ENCODE measurements around the gene PIEZO2. TPM values are rescaled to one million over a fixed set of nuclear protein-coding genes. Genes with fewer than 3 reads are reported as not detected.

Gene PIEZO2
- total and polyA plus RNA-seq, 2 of the 8 experiments (the other 6 are each of a cell fraction or from before 2014, with no cell fraction given), result 4.7 to 16.5 TPM

GRCh38 chr18:10797896-10798295 lies 351.5 kb downstream of the PIEZO2 start:
- CTCF ChIA-PET (ENCODE audit: partially characterized antibody), result interaction anchor here (1.1 to 4.6 kb wide), 3 partner anchors 11 to 356 kb away, joined by 3 to 28 read pairs (median 3); no protein-coding TSS in a partner anchor
- peaks cover 0 to 8% (median 4%) of the 10 kb centered on the region in 4 experiments; a peak in 4 of 7 replicates for H3K4me1 ChIP-seq (replicated peaks in 1 of 4; ENCODE audit: control insufficient read depth in 3 of 4, insufficient read depth in 4 of 4, low read length in 3 of 4)
- H2BK5ac ChIP-seq (ENCODE audit: low read depth, low read length), result no peak overlapping the region
- H2BK20ac ChIP-seq (ENCODE audit: low read length), result no peak overlapping the region
- H3K56ac ChIP-seq (replicated peaks; ENCODE audit: insufficient read length, low read depth, low read length), result no peak overlapping the region
- no peak overlapping the region for H2AFZ ChIP-seq (ENCODE audit: low read length)
- no peak overlapping the region for H3K4ac ChIP-seq (replicated peaks; ENCODE audit: insufficient read length, low read depth, low read length)
- H3K23me2 ChIP-seq (ENCODE audit: low read depth, low read length), result no peaks in the 10 kb centered on the region
- FAIRE-seq (no peak), DNase-seq (ENCODE audit: low read depth in 1 of 2, low spot score in 2 of 2) (no peak)
- 0 out of 2 replicates have a peak overlapping the region, but pooled peaks have one; percentile 55 for H2BK12ac ChIP-seq (ENCODE audit: low read depth, low read length)
- H3K27me3 ChIP-seq (replicated peaks in 1 of 4; ENCODE audit: control insufficient read depth in 3 of 4, extremely low read depth in 1 of 4, insufficient read depth in 3 of 4, low read length in 3 of 4), result no peaks in the 10 kb centered on the region
- no peaks in the 10 kb centered on the region for H4K20me1 ChIP-seq (replicated peaks in 1 of 2; ENCODE audit: control insufficient read depth in 1 of 2, insufficient read depth in 2 of 2, low read length in 2 of 2)
- no peaks in the 10 kb centered on the region for H3K79me1 ChIP-seq (ENCODE audit: low read depth, low read length)
- no peak overlapping the region for H3K9ac ChIP-seq (replicated peaks in 1 of 4; ENCODE audit: extremely low read depth in 1 of 4, low read depth in 3 of 4, low read length in 3 of 4)
- H3K18ac ChIP-seq (ENCODE audit: extremely low read depth, low read length), result no peak overlapping the region
- no peak overlapping the region for H4K91ac ChIP-seq (replicated peaks; ENCODE audit: insufficient read length, low read length)
- no peak overlapping the region for H3K23ac ChIP-seq (ENCODE audit: insufficient read length)
- no peak overlapping the region for H3K4me2 ChIP-seq (ENCODE audit: insufficient read depth in 1 of 2, low read depth in 2 of 2, low read length in 2 of 2)
- no peak overlapping the region for H2BK15ac ChIP-seq (ENCODE audit: low read length)
- H4K8ac ChIP-seq (ENCODE audit: extremely low read depth, insufficient read depth, low read length), result no peak overlapping the region
- no peaks in the 10 kb centered on the region for H3K9me3 ChIP-seq (ENCODE audit: insufficient read depth in 2 of 2, low read depth in 1 of 2, low read length in 1 of 2)
- POLR2A ChIA-PET (ENCODE audit: partially characterized antibody), result interaction anchor here (0.6 to 1.1 kb wide), 2 partner anchors 9 to 832 kb away, joined by 3 read pairs; no protein-coding TSS in a partner anchor
- no peak overlapping the region for H3K4me3 ChIP-seq (ENCODE audit: extremely low read depth in 1 of 4, insufficient read depth in 2 of 4, low read depth in 3 of 4, low read length in 4 of 4)
- H3K36me3 ChIP-seq (ENCODE audit: control insufficient read depth in 2 of 4, insufficient read depth in 4 of 4, low read length in 3 of 4), result no peaks in the 10 kb centered on the region
- 82% methylated on average over 1 of the region's 1 CpG; no CpG with 5 or more reads in 1 of the 2 experiments for WGBS, 2 experiments (ENCODE audit: extremely low coverage in 1 of 2, insufficient coverage in 1 of 2, insufficient read length in 1 of 2, insufficient replicate concordance in 2 of 2, low coverage in 1 of 2, low lambda C conversion rate in 2 of 2, missing lambda C conversion rate in 1 of 2)
- H4K5ac ChIP-seq (ENCODE audit: insufficient read length, low read depth, low read length), result no peak overlapping the region
- H3K27ac ChIP-seq (ENCODE audit: low read depth, low read length), result no peak overlapping the region
- no peaks in the 10 kb centered on the region for H3K79me2 ChIP-seq (ENCODE audit: control insufficient read depth in 1 of 2, insufficient read depth in 2 of 2, low read length in 2 of 2)
- 0 out of 2 replicates have a peak overlapping the region, but pooled peaks have one; percentile 42 for H2AK5ac ChIP-seq (ENCODE audit: low read depth, low read length)
- H3K14ac ChIP-seq (ENCODE audit: insufficient read length), result no peak overlapping the region
- H2BK120ac ChIP-seq (replicated peaks; ENCODE audit: low read depth, low read length), result no peak overlapping the region
- no peak for TF ChIP-seq RFX5 (IDR thresholded peaks at IDR 0.05; ENCODE audit: borderline replicate concordance, low read depth, low read length)
- peak in 1 of 2 experiments; percentile 46; a peak in 1 of 4 replicates for TF ChIP-seq SIN3A (conservative IDR thresholded peaks at IDR 0.05 in 1 of 2, IDR thresholded peaks at IDR 0.05 in 1 of 2; ENCODE audit: low read depth in 1 of 2, low read length in 2 of 2)
- TF ChIP-seq SIX5 (IDR thresholded peaks at IDR 0.05; ENCODE audit: low read depth, low read length), result no peak
- TF ChIP-seq KDM5A (IDR thresholded peaks at IDR 0.05; ENCODE audit: low read length), result no peak
- no peak for TF ChIP-seq SP2 (IDR thresholded peaks at IDR 0.05; ENCODE audit: low read length)
- TF ChIP-seq GABPA (IDR thresholded peaks at IDR 0.05; ENCODE audit: borderline replicate concordance, insufficient read depth, low read length), result no peak
- TF ChIP-seq ATF2 (IDR thresholded peaks at IDR 0.05; ENCODE audit: low read length), result no peak
- no peak for TF ChIP-seq GTF2F1 (IDR thresholded peaks at IDR 0.05; ENCODE audit: borderline replicate concordance, low read depth, low read length)
- no peak for TF ChIP-seq CBX5 (IDR thresholded peaks at IDR 0.05; ENCODE audit: low read depth, low read length)
- 0 out of 2 replicates have a peak, but pooled peaks have one; percentile 26 for TF ChIP-seq TCF12 (IDR thresholded peaks at IDR 0.05; ENCODE audit: low read depth, low read length)
- no peak for TF ChIP-seq CEBPB (IDR thresholded peaks at IDR 0.05; ENCODE audit: low read depth, low read length)
- TF ChIP-seq CHD1 (IDR thresholded peaks at IDR 0.05; ENCODE audit: low read depth, low read length), result no peak
